Measurements from ENCODE around the gene TSHR. TPM values are rescaled to one million over a fixed set of nuclear protein-coding genes. Genes with fewer than 3 reads are reported as not detected.

TSHR gene
- total RNA-seq, 2 experiments from 2014 or later = not detected

DNA sequence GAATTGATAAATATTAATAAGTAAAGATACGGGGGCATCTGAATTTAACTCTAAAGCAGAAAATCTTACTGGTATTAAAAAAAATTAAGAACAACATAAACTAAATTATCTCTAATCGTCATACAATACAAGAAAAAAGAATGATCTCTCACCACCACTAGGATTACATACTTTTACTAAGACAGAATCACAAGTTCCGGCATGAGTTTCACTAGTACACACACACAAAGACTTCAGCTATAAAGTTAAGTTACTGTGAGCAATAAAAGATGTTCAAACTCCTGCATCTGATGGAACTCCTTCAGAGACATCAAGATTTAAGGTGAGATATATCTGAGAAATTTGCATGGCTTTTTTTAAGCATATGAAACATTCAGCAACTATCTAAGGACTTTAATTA lies 35.8 kb upstream of the TSHR start:
- no peaks in the 10 kb centered on the region for H3K9me3 Mint-ChIP-seq
- no peak overlapping the region for H3K27ac Mint-ChIP-seq
- Histone ChIP-seq H3K36me3 (ENCODE audit: insufficient read depth, low read length) (peaks cover 10% of the 10 kb centered on the region), H3K4me1 (ENCODE audit: insufficient read depth, low read length) (no peaks in the 10 kb centered on the region), H3K27me3 (ENCODE audit: control insufficient read depth in 1 of 2, insufficient read depth in 2 of 2, low read length in 2 of 2) (no peaks in the 10 kb centered on the region), H3K27ac (ENCODE audit: low read depth in 1 of 2, low read length in 2 of 2) (no peak overlapping the region), H3K4me3 (ENCODE audit: low read length) (no peak overlapping the region), H3K9me3 (ENCODE audit: control insufficient read depth in 1 of 2, insufficient read depth in 1 of 2, low read length in 2 of 2) (no peaks in the 10 kb centered on the region)
- CTCF ChIA-PET = no interaction called here
- peaks cover 32% of the 10 kb centered on the region for H3K36me3 Mint-ChIP-seq (ENCODE audit: low read depth)
- ATAC-seq (ENCODE audit: poor library complexity) (no peak), DNase-seq (no peak)
- intact Hi-C loops (cut with DNase I, micrococcal nuclease) = no loop called here
- peaks cover 5% of the 10 kb centered on the region for H3K4me1 Mint-ChIP-seq (ENCODE audit: low read depth)
- no peak for TF ChIP-seq CTCF (IDR thresholded peaks at IDR 0.05)
- POLR2A ChIA-PET = no interaction called here
- no peaks in the 10 kb centered on the region for H3K27me3 Mint-ChIP-seq
- H3K4me3 Mint-ChIP-seq = no peak overlapping the region

DNA sequence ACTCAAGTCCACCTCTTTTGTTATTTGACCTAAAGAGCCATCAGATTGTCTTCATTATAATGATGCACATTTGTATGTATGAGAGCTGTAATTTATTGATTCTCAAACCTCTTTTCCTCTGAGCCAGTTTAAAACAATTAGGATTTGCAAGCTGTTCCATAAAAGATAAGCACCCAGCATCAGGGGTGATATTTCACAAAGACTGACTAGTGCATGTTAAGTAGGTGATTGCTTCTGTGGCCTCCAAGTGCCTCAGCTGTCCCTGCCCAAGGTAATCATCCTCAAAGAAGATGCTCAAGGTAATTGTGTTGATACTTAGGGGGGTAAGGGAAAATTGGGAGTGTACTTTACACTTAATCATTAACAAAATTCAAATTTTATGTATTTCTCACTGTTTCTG lies 32.1 kb upstream of the TSHR start:
- POLR2A ChIA-PET = no interaction called here
- ATAC-seq (ENCODE audit: poor library complexity) = no peak
- Mint-ChIP-seq H3K36me3 (ENCODE audit: low read depth) (peaks cover 20% of the 10 kb centered on the region), H3K9me3 (no peaks in the 10 kb centered on the region), H3K27me3 (no peaks in the 10 kb centered on the region), H3K4me3 (no peak overlapping the region), H3K4me1 (ENCODE audit: low read depth) (peaks cover 11% of the 10 kb centered on the region), H3K27ac (no peak overlapping the region)
- no peak for TF ChIP-seq CTCF (IDR thresholded peaks at IDR 0.05)
- H3K27ac ChIP-seq (ENCODE audit: low read depth in 1 of 2, low read length in 2 of 2) = no peak overlapping the region
- H3K9me3 ChIP-seq (ENCODE audit: control insufficient read depth in 1 of 2, insufficient read depth in 1 of 2, low read length in 2 of 2) = no peaks in the 10 kb centered on the region
- no peaks in the 10 kb centered on the region for H3K36me3 ChIP-seq (ENCODE audit: insufficient read depth, low read length)
- intact Hi-C loops (cut with DNase I, micrococcal nuclease) = no loop called here
- H3K27me3 ChIP-seq (ENCODE audit: control insufficient read depth in 1 of 2, insufficient read depth in 2 of 2, low read length in 2 of 2) = no peaks in the 10 kb centered on the region
- DNase-seq = no peak
- CTCF ChIA-PET = no interaction called here
- no peaks in the 10 kb centered on the region for H3K4me1 ChIP-seq (ENCODE audit: insufficient read depth, low read length)
- no peak overlapping the region for H3K4me3 ChIP-seq (ENCODE audit: low read length)

GRCh38 chr14:80924365-80925103 lies 30.9 kb upstream of the TSHR start:
- no peaks in the 10 kb centered on the region for H3K9me3 Mint-ChIP-seq
- no peak overlapping the region for H3K4me3 Mint-ChIP-seq
- Histone ChIP-seq H3K27me3 (ENCODE audit: control insufficient read depth in 1 of 2, insufficient read depth in 2 of 2, low read length in 2 of 2) (no peaks in the 10 kb centered on the region), H3K4me3 (ENCODE audit: low read length) (no peak overlapping the region), H3K4me1 (ENCODE audit: insufficient read depth, low read length) (peaks cover 1% of the 10 kb centered on the region), H3K36me3 (ENCODE audit: insufficient read depth, low read length) (no peaks in the 10 kb centered on the region), H3K27ac (ENCODE audit: low read depth in 1 of 2, low read length in 2 of 2) (no peak overlapping the region), H3K9me3 (ENCODE audit: control insufficient read depth in 1 of 2, insufficient read depth in 1 of 2, low read length in 2 of 2) (no peaks in the 10 kb centered on the region)
- peaks cover 26% of the 10 kb centered on the region for H3K36me3 Mint-ChIP-seq (ENCODE audit: low read depth)
- CTCF ChIA-PET = no interaction called here
- POLR2A ChIA-PET = no interaction called here
- H3K27me3 Mint-ChIP-seq = no peaks in the 10 kb centered on the region
- intact Hi-C loops (cut with DNase I, micrococcal nuclease) = no loop called here
- ATAC-seq (ENCODE audit: poor library complexity) (no peak), DNase-seq (no peak)
- no peak overlapping the region for H3K27ac Mint-ChIP-seq
- TF ChIP-seq CTCF (IDR thresholded peaks at IDR 0.05) = no peak
- peaks cover 22% of the 10 kb centered on the region for H3K4me1 Mint-ChIP-seq (ENCODE audit: low read depth)

Data from CD4-positive, alpha-beta T cell (primary cell).